HG03045 (cell line): ENCODE measurements around the gene NUTM2B.
"Not testable (repeated sequence)": the region's sequence is repeated elsewhere in the genome, so short reads cannot be mapped to it uniquely, and the experiment has no call there.

ENCODE experiments used
- ATAC-seq: cut with Tn5 transposase; IDR thresholded peaks from one replicate; pipeline ENCODE4 v1.9.1; 2021; ENCODE audit warnings: mild to moderate bottlenecking, moderate library complexity; ENCODE audit not compliant: unreplicated experiment

Gene NUTM2B

DNA sequence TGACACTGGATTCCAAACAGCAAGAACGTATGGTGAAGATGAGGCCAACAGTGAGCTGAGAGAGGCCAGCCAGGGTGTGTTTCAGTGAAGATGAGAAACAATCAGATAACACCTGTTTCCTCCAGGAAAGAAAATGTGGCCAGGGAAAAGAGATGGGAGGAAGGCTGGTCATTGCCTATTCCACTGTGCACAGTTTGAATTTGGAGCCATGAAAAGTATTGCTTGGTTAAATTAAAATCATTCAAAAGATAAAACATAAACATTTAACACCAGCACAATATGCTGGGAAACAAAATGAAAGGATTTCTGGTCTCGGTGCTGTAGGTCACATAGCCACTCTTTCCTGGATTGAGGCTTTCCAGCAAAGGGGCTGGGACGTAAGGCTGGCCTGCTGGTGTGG is at the start of gene NUTM2B:
Gene NUTM2B (plus strand): TSS at position 301 of the 400 bp plus-strand sequence. CDS start 383 bp downstream, outside the sequence.
- ATAC-seq: not testable (repeated sequence)

DNA sequence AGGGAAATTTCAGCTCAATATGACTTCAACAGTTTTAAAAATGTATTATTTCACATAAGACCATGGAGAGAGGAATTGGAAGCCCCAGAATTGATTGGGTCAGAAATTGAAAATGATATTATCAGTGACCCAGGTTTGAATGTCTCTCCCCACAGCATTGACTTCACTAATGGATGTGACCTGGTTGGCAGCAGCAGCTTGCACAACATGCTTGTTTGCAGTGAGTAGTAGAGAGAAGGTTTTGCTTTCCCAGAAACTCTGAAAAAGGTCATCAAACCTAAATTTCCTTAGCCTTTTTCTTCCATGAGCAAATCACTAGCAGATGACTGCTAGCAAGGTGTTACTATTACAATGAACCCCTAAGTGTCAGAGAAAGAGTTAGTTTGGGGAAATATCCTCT is 39.7 kb upstream of the NUTM2B start:
- ATAC-seq: not testable (repeated sequence)

GRCh38 chr10:79664686-79665085 is 38.3 kb upstream of the NUTM2B start:
- not testable (repeated sequence) for ATAC-seq

DNA sequence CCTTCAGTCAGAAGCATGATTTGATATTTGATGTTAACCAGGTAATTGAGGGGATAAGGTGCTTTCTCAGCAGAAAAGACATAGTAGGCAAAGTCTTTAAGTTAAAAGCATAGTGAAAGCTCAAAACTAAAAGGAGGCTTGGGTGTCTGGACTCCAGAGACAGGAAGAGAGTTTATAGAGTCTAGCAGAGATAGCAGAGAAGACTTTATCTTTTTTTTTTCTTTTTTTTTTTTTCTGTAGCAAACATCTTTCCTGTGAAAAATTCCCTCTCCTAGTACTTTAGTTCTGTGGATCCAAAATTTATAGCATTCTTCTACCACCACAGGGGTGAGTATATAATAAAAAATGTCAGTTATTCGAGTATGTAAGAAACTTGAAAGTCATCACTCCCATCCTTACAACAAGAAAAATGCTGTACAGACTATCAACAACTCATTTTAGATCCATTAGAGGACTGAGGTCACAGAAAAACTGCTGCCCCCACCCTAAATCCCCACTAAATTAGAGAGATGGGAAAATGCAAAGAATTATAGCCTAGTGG is 33.7 kb upstream of the NUTM2B start:
- not testable (repeated sequence) for ATAC-seq

GRCh38 chr10:79674878-79675277 is 28.1 kb upstream of the NUTM2B start:
- ATAC-seq: not testable (repeated sequence)

GRCh38 chr10:79683026-79683883 is 19.8 kb upstream of the NUTM2B start:
- ATAC-seq: not testable (repeated sequence)

DNA sequence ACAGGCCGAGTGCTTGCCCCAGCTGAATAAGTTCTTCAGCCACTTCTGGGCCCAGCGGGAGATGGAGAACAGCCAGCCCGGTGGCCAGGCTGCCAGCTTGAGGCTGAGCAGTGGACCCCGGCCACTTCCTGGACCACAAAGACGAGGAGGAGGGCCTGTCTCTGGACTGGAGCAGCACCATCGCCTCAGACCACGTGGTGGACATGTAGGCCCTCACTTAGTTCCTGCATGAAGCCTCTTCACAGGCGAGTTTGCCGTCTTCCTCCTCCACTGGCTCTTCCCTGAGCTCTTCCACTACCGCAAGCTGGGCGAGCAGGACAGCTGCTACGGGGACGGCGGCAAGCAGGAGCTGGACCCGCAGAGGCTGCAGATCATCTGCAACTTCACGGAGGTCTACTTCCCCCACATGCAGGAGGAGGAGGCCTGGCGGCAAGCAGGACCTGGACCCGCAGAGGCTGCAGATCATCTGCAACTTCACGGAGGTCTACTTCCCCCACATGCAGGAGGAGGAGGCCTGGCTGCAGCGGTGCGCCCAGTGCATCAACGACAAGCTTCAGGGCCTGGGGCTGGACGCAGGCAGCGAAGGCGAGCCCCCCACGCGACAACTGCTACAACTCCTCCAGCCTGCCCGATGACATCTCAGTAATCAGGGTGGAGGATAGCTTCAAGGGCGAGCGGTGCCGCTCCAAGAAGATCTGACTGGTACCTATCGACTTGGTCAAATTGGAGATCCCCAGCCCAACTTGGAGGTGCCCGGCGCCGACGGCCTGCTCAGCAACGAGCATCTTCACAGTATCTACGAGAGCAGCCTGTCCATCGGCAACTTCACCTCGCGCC is 18.9 kb upstream of the NUTM2B start:
- ATAC-seq: not testable (repeated sequence)

GRCh38 chr10:79685044-79685685 is 17.9 kb upstream of the NUTM2B start:
- peak; percentile 77 for ATAC-seq

- not testable (repeated sequence) for ATAC-seq
Observed at GRCh38 chr10:79686595-79686994, 16.4 kb upstream of the NUTM2B start.

- ATAC-seq: not testable (repeated sequence)
Observed at GRCh38 chr10:79687406-79688150, 15.4 kb upstream of the NUTM2B start.

GRCh38 chr10:79688798-79689197 is 14.2 kb upstream of the NUTM2B start:
- ATAC-seq: not testable (repeated sequence)

DNA sequence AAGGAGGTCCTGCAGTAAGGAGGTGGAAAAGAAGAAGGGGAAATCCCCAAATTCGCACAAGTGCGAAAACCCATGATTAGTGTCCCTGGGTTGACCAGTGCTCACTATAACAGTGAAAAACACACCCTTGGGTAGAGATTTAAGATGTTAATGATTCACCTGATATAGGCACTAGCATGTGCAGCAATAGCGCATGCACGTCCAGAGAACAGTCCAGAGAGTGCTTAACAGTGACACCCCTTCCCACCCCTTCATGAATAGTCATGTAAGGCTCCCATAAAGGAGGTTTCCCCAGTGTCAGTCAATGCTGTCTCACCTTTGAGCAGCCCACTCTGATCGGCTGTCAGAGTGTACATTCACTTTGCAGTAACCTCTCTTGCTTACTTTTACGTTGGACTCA is 6.4 kb upstream of the NUTM2B start:
- not testable (repeated sequence) for ATAC-seq

- not testable (repeated sequence) for ATAC-seq
Observed at GRCh38 chr10:79697141-79697540, 5.9 kb upstream of the NUTM2B start.

DNA sequence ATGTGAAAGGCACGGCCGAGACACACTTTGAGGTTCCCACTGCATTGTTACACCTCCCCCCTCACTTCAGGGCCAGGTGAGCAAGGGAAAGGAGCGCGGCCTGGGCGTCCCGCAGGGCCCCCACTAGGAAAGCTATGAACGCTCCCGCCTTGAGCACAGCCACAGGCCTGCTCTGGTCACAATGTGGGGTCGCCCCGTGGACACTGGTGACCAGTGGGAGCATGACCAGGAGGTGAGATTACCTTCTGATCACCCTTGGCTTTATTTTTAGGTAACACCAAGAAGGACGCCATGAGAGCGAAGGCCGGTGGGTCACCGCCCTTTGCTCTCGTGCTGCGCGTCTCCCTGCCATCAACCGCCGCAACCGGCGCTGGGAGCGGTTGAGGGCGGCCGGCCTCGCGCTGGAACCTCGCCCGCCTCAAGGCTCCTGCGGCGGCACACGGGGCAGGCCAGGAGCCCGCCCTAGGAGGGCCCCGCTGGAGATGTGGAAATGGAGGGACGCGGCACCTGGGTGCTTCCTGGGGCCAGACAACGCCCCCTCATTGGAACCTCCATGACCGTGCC is 2.6 kb upstream of the NUTM2B start:
- ATAC-seq: not testable (repeated sequence)

GRCh38 chr10:79707017-79707416 is 4.0 kb downstream of the NUTM2B start:
- ATAC-seq: not testable (repeated sequence)

- ATAC-seq: not testable (repeated sequence)
Observed at GRCh38 chr10:79714976-79715375, 11.9 kb downstream of the NUTM2B start.

- ATAC-seq: not testable (repeated sequence)
Observed at GRCh38 chr10:79716917-79717579, 14.0 kb downstream of the NUTM2B start.

- ATAC-seq: not testable (repeated sequence)
Observed at GRCh38 chr10:79720000-79720399, 17.0 kb downstream of the NUTM2B start.

DNA sequence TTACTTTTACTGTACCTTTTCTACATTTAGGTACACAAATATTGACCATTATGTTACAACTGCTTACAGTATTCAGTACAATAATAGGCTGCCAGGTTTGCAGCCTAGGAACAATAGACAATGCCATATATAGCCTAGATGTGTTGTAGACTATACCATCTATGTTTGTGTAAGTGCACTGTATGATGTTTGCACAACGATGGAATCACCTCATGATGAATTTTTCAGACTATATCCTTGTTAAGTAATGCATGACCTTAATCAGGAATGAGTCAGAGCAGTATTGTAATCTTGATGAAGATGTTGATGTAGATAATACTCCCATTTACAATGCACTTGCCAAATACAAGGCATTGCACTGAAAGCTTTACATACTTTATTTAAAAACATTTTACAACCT is 23.6 kb downstream of the NUTM2B start:
- not testable (repeated sequence) for ATAC-seq
